SH-SY5Y (cell line): ENCODE data around the gene FLT3.

Source experiments
- GATA2 ChIP-seq: IDR thresholded peaks from 2 replicates; pipeline ENCODE4 v1.6.1; 2011; ENCODE audit warnings: mild to moderate bottlenecking, low read depth, low read length
- GATA3 ChIP-seq: IDR thresholded peaks from 2 replicates; pipeline ENCODE4 v1.6.1; 2011; ENCODE audit warnings: low read depth, mild to moderate bottlenecking, low read length, moderate library complexity

- TF ChIP-seq GATA2 (no peak), GATA3 (no peak)
These were observed 20.8 kb upstream of the FLT3 start for GRCh38 chr13:28121224-28121623.
